WTC11 (cell line): ENCODE results near the gene BICRA. TPM values are rescaled to one million over a fixed set of nuclear protein-coding genes. Genes with fewer than 3 reads are reported as not detected.

Experiments
- FOXK1 ChIP-seq: sonication (generic); formaldehyde crosslinking; IDR thresholded peaks from 2 replicates; pipeline ENCODE4 v1.8.0; 2022; ENCODE audit warnings: mild to moderate bottlenecking, moderate library complexity, missing genetic modification reagents
- GTF2I ChIP-seq: fragments of 250-450 bp; sonication (Bioruptor Pico); conservative IDR thresholded peaks from 2 replicates; pipeline ENCODE4 v1.4.0; 2021; ENCODE audit warnings: mild to moderate bottlenecking
- HMGA2 ChIP-seq: fragments of 250-450 bp; sonication (Bioruptor Pico); IDR thresholded peaks from 2 replicates; pipeline ENCODE4 v1.4.0; 2021; ENCODE audit warnings: mild to moderate bottlenecking, moderate library complexity
- IRF2 ChIP-seq: sonication (generic); formaldehyde crosslinking; IDR thresholded peaks from 2 replicates; pipeline ENCODE4 v1.8.0; 2022; ENCODE audit warnings: low read depth, missing genetic modification reagents, borderline replicate concordance
- PRRX2 ChIP-seq: fragments of 250-450 bp; sonication (Bioruptor Pico); IDR thresholded peaks from 2 replicates; pipeline ENCODE4 v1.8.0; 2021; ENCODE audit warnings: mild to moderate bottlenecking
- SMAD3 ChIP-seq: sonication (generic); formaldehyde crosslinking; IDR thresholded peaks from 2 replicates; pipeline ENCODE4 v1.8.0; 2022; ENCODE audit warnings: missing genetic modification reagents, mild to moderate bottlenecking, borderline replicate concordance
- SOX15 ChIP-seq: fragments of 250-450 bp; sonication (Bioruptor Pico); IDR thresholded peaks from 2 replicates; pipeline ENCODE4 v1.9.0; 2021; ENCODE audit warnings: mild to moderate bottlenecking
- TEAD4 ChIP-seq: sonication (generic); formaldehyde crosslinking; IDR thresholded peaks from 2 replicates; pipeline ENCODE4 v1.8.0; 2022; ENCODE audit warnings: mild to moderate bottlenecking, missing genetic modification reagents
- ZNF219 ChIP-seq: sonication (generic); formaldehyde crosslinking; IDR thresholded peaks from 2 replicates; pipeline ENCODE4 v1.8.0; 2023; ENCODE audit warnings: missing genetic modification reagents, mild to moderate bottlenecking, borderline replicate concordance
- total RNA-seq: library from RNA; stranded (reverse); gene quantifications from 3 replicates; pipeline ENCODE4 v1.2.3, GENCODE V29; 2021
- TF ChIP-seq, protein P1 (sequence below): fragments of 250-450 bp; sonication (Bioruptor Pico); IDR thresholded peaks from 2 replicates; pipeline ENCODE4 v1.9.0; 2021; ENCODE audit warnings: mild to moderate bottlenecking, borderline replicate concordance
- TF ChIP-seq, protein P2 (sequence below): sonication (generic); formaldehyde crosslinking; IDR thresholded peaks from 2 replicates; pipeline ENCODE4 v1.8.1; 2023; ENCODE audit warnings: mild to moderate bottlenecking, missing genetic modification reagents, moderate library complexity
- TF ChIP-seq, protein P3 (sequence below): sonication (generic); formaldehyde crosslinking; IDR thresholded peaks from 2 replicates; pipeline ENCODE4 v1.8.1; 2022; ENCODE audit warnings: mild to moderate bottlenecking, missing genetic modification reagents, moderate library complexity, borderline replicate concordance
- TF ChIP-seq, protein P4 (sequence below): fragments of 250-450 bp; sonication (Bioruptor Pico); IDR thresholded peaks from 2 replicates; pipeline ENCODE4 v1.9.0; 2021; ENCODE audit warnings: mild to moderate bottlenecking
- TF ChIP-seq, protein P5 (sequence below): sonication (generic); formaldehyde crosslinking; IDR thresholded peaks from 2 replicates; pipeline ENCODE4 v1.8.1; 2022; ENCODE audit warnings: low read depth, mild to moderate bottlenecking, moderate library complexity, missing genetic modification reagents, borderline replicate concordance
- TF ChIP-seq, protein P6 (sequence below): sonication (generic); formaldehyde crosslinking; conservative IDR thresholded peaks from 2 replicates; pipeline ENCODE4 v1.8.1; 2023; ENCODE audit warnings: mild to moderate bottlenecking, low read depth, missing genetic modification reagents, moderate library complexity

Gene BICRA
- total RNA-seq, 1 experiment from 2014 or later: 30.3 TPM

DNA sequence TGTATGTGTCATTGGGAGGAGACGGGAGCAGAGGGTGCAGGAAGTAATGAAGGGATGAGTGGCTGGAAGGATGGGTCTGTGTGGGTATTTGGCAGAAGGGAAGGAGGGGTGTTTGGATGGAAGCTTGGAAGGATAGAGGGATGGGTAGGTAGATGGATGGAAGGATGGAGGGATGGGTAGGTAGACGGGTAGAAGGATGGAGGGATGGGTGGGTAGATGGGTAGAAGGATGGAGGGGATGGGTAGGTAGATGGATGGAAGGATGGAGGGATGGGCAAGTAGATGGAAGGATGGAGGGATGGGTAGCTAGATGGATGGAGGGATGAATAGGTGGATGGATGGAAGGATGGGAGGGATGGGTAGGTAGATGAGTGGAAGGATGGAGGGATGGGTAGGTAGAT lies 62.6 kb downstream of the BICRA start (continued):
- TF ChIP-seq, protein P1, sequence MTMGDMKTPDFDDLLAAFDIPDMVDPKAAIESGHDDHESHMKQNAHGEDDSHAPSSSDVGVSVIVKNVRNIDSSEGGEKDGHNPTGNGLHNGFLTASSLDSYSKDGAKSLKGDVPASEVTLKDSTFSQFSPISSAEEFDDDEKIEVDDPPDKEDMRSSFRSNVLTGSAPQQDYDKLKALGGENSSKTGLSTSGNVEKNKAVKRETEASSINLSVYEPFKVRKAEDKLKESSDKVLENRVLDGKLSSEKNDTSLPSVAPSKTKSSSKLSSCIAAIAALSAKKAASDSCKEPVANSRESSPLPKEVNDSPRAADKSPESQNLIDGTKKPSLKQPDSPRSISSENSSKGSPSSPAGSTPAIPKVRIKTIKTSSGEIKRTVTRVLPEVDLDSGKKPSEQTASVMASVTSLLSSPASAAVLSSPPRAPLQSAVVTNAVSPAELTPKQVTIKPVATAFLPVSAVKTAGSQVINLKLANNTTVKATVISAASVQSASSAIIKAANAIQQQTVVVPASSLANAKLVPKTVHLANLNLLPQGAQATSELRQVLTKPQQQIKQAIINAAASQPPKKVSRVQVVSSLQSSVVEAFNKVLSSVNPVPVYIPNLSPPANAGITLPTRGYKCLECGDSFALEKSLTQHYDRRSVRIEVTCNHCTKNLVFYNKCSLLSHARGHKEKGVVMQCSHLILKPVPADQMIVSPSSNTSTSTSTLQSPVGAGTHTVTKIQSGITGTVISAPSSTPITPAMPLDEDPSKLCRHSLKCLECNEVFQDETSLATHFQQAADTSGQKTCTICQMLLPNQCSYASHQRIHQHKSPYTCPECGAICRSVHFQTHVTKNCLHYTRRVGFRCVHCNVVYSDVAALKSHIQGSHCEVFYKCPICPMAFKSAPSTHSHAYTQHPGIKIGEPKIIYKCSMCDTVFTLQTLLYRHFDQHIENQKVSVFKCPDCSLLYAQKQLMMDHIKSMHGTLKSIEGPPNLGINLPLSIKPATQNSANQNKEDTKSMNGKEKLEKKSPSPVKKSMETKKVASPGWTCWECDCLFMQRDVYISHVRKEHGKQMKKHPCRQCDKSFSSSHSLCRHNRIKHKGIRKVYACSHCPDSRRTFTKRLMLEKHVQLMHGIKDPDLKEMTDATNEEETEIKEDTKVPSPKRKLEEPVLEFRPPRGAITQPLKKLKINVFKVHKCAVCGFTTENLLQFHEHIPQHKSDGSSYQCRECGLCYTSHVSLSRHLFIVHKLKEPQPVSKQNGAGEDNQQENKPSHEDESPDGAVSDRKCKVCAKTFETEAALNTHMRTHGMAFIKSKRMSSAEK (CRISPR knock-in tag): no peak
- TF ChIP-seq, protein P2, sequence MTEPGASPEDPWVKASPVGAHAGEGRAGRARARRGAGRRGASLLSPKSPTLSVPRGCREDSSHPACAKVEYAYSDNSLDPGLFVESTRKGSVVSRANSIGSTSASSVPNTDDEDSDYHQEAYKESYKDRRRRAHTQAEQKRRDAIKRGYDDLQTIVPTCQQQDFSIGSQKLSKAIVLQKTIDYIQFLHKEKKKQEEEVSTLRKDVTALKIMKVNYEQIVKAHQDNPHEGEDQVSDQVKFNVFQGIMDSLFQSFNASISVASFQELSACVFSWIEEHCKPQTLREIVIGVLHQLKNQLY (CRISPR knock-in tag): no peak
- TF ChIP-seq TEAD4 (CRISPR knock-in tag): no peak
- no peak for TF ChIP-seq HMGA2
- no peak for TF ChIP-seq SMAD3
- TF ChIP-seq, protein P3, sequence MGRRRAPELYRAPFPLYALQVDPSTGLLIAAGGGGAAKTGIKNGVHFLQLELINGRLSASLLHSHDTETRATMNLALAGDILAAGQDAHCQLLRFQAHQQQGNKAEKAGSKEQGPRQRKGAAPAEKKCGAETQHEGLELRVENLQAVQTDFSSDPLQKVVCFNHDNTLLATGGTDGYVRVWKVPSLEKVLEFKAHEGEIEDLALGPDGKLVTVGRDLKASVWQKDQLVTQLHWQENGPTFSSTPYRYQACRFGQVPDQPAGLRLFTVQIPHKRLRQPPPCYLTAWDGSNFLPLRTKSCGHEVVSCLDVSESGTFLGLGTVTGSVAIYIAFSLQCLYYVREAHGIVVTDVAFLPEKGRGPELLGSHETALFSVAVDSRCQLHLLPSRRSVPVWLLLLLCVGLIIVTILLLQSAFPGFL (CRISPR knock-in tag): no peak
- TF ChIP-seq, protein P4, sequence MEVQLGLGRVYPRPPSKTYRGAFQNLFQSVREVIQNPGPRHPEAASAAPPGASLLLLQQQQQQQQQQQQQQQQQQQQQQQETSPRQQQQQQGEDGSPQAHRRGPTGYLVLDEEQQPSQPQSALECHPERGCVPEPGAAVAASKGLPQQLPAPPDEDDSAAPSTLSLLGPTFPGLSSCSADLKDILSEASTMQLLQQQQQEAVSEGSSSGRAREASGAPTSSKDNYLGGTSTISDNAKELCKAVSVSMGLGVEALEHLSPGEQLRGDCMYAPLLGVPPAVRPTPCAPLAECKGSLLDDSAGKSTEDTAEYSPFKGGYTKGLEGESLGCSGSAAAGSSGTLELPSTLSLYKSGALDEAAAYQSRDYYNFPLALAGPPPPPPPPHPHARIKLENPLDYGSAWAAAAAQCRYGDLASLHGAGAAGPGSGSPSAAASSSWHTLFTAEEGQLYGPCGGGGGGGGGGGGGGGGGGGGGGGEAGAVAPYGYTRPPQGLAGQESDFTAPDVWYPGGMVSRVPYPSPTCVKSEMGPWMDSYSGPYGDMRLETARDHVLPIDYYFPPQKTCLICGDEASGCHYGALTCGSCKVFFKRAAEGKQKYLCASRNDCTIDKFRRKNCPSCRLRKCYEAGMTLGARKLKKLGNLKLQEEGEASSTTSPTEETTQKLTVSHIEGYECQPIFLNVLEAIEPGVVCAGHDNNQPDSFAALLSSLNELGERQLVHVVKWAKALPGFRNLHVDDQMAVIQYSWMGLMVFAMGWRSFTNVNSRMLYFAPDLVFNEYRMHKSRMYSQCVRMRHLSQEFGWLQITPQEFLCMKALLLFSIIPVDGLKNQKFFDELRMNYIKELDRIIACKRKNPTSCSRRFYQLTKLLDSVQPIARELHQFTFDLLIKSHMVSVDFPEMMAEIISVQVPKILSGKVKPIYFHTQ (CRISPR knock-in tag): no peak
- TF ChIP-seq PRRX2 (CRISPR knock-in tag): no peak
- no peak for TF ChIP-seq SOX15 (CRISPR knock-in tag)
- TF ChIP-seq, protein P5, sequence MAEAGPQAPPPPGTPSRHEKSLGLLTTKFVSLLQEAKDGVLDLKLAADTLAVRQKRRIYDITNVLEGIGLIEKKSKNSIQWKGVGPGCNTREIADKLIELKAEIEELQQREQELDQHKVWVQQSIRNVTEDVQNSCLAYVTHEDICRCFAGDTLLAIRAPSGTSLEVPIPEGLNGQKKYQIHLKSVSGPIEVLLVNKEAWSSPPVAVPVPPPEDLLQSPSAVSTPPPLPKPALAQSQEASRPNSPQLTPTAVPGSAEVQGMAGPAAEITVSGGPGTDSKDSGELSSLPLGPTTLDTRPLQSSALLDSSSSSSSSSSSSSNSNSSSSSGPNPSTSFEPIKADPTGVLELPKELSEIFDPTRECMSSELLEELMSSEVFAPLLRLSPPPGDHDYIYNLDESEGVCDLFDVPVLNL: no peak
- TF ChIP-seq GTF2I: no peak
- no peak for TF ChIP-seq IRF2 (CRISPR knock-in tag)
- TF ChIP-seq, protein P6, sequence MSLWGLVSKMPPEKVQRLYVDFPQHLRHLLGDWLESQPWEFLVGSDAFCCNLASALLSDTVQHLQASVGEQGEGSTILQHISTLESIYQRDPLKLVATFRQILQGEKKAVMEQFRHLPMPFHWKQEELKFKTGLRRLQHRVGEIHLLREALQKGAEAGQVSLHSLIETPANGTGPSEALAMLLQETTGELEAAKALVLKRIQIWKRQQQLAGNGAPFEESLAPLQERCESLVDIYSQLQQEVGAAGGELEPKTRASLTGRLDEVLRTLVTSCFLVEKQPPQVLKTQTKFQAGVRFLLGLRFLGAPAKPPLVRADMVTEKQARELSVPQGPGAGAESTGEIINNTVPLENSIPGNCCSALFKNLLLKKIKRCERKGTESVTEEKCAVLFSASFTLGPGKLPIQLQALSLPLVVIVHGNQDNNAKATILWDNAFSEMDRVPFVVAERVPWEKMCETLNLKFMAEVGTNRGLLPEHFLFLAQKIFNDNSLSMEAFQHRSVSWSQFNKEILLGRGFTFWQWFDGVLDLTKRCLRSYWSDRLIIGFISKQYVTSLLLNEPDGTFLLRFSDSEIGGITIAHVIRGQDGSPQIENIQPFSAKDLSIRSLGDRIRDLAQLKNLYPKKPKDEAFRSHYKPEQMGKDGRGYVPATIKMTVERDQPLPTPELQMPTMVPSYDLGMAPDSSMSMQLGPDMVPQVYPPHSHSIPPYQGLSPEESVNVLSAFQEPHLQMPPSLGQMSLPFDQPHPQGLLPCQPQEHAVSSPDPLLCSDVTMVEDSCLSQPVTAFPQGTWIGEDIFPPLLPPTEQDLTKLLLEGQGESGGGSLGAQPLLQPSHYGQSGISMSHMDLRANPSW: no peak
- no peak for TF ChIP-seq ZNF219 (CRISPR knock-in tag)
- no peak for TF ChIP-seq FOXK1 (CRISPR knock-in tag)
